HepG2 (cell line): ENCODE data around the gene GMCL2.

Source experiments
- IRF2 ChIP-seq: IDR thresholded peaks from 2 replicates; pipeline ENCODE4 v1.6.1; 2018; ENCODE audit warnings: missing genetic modification reagents, missing compliant biosample characterization
- ZNF121 ChIP-seq: sonication (generic); formaldehyde crosslinking; IDR thresholded peaks from 2 replicates; pipeline ENCODE4 v1.5.0; 2020; ENCODE audit warnings: mild to moderate bottlenecking, missing genetic modification reagents

DNA sequence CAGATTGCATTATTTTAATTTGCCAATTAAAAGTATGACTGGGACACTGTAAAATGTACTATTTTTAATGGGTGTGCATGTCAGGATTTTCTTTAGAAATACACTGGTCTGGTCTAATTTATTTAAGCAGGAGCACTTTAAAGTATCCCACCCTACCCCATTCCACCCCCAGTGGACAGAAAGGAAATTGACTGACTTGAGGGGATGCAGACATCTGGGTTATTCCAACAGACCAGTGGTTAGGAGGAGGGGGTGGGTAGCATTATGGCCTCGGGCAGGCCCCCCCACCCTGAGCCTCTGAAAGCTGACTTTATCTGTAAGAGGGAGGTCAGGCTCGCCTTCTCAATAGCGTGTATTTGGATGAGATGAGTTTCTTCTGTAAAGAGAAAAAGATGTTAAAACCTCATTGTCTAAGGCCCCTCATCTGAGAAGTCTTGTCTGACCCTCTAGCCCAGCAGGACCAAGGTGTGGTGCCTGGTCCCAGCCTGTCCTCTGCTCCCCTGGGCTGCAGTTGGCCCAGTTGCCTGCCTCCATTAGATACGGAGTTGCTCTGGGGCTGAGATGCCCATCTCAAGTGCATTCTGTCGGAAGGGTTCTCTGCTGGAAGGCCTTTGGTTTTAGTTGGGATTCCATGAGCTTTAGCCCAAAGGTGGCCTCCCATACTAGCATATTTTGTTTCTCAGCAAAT lies 21.5 kb upstream of the GMCL2 start:
- TF ChIP-seq ZNF121 (CRISPR knock-in tag) = no peak
- TF ChIP-seq IRF2 (CRISPR knock-in tag) = no peak
